ENCODE data around the gene APP. TPM values are rescaled to one million over a fixed set of nuclear protein-coding genes. Genes with fewer than 3 reads are reported as not detected.
A peak's percentile ranks its signal among the peaks of the same experiment; 100 is the strongest.
"Not testable (repeated sequence)": the region's sequence is repeated elsewhere in the genome, so short reads cannot be mapped to it uniquely, and the experiment has no call there.

The APP gene
- total RNA-seq, 1 donor from 2014 or later: 306 TPM

- no peak overlapping the region for H3K4me3 Mint-ChIP-seq
- Histone ChIP-seq H3K36me3 (peaks cover 16% of the 10 kb centered on the region), H3K9me3 (ENCODE audit: low read depth) (no peaks in the 10 kb centered on the region), H3K27me3 (no peaks in the 10 kb centered on the region), H3K9ac (no peak overlapping the region), H2AFZ (replicated peaks) (no peak overlapping the region), H4K20me1 (ENCODE audit: low read depth) (peaks cover 56% of the 10 kb centered on the region), H3K4me2 (no peak overlapping the region), H3K4me3 (no peak overlapping the region), H3K4me1 (peaks cover 15% of the 10 kb centered on the region), H3K27ac (no peak overlapping the region), H3K79me2 (ENCODE audit: low read depth) (peaks cover 82% of the 10 kb centered on the region), H3F3A (ENCODE audit: low read depth) (no peaks in the 10 kb centered on the region)
- H3K27ac Mint-ChIP-seq: no peak overlapping the region
- H3K36me3 Mint-ChIP-seq: peaks cover 25% of the 10 kb centered on the region
- TF ChIP-seq CTCF (IDR thresholded peaks at IDR 0.05): no peak
- no peak for TF ChIP-seq EZH2 (IDR thresholded peaks at IDR 0.05)
- H3K9me3 Mint-ChIP-seq: no peaks in the 10 kb centered on the region
- no peaks in the 10 kb centered on the region for H3K4me1 Mint-ChIP-seq
- no peak for DNase-seq (ENCODE audit: low spot score)
- no peaks in the 10 kb centered on the region for H3K27me3 Mint-ChIP-seq (ENCODE audit: insufficient read depth, low read depth)
These were observed 144.7 kb downstream of the APP start for GRCh38 chr21:26025536-26026512.

GRCh38 chr21:26023406-26023805 lies 147.2 kb downstream of the APP start:
- not testable (repeated sequence) for H3K27me3 ChIP-seq; H3K4me1 Mint-ChIP-seq; H3K27me3 Mint-ChIP-seq (ENCODE audit: insufficient read depth, low read depth); H3F3A ChIP-seq (ENCODE audit: low read depth); H3K9me3 ChIP-seq (ENCODE audit: low read depth); H3K4me3 ChIP-seq; H3K9me3 Mint-ChIP-seq; H3K4me2 ChIP-seq; H3K9ac ChIP-seq; H3K4me3 Mint-ChIP-seq; H3K27ac ChIP-seq; H3K27ac Mint-ChIP-seq; H2AFZ ChIP-seq (replicated peaks)
- Histone ChIP-seq H4K20me1 (ENCODE audit: low read depth) (peaks cover 42% of the 10 kb centered on the region), H3K4me1 (peaks cover 16% of the 10 kb centered on the region), H3K79me2 (ENCODE audit: low read depth) (peaks cover 78% of the 10 kb centered on the region), H3K36me3 (peaks cover 10% of the 10 kb centered on the region)
- peaks cover 19% of the 10 kb centered on the region for H3K36me3 Mint-ChIP-seq
- peak; percentile 9 for DNase-seq (ENCODE audit: low spot score)

GRCh38 chr21:26022598-26023337 lies 147.8 kb downstream of the APP start:
- H3K4me3 ChIP-seq; H3K4me2 ChIP-seq; H3K27ac Mint-ChIP-seq; H3K27me3 ChIP-seq; H3K4me3 Mint-ChIP-seq; H3K27me3 Mint-ChIP-seq (ENCODE audit: insufficient read depth, low read depth); H3K9me3 ChIP-seq (ENCODE audit: low read depth); DNase-seq (ENCODE audit: low spot score); H3K9me3 Mint-ChIP-seq; H3K4me1 Mint-ChIP-seq; H3F3A ChIP-seq (ENCODE audit: low read depth); H2AFZ ChIP-seq (replicated peaks); H3K9ac ChIP-seq; H3K27ac ChIP-seq: not testable (repeated sequence)
- Histone ChIP-seq H3K4me1 (peaks cover 17% of the 10 kb centered on the region), H4K20me1 (ENCODE audit: low read depth) (peaks cover 37% of the 10 kb centered on the region), H3K36me3 (peaks cover 10% of the 10 kb centered on the region), H3K79me2 (ENCODE audit: low read depth) (peaks cover 77% of the 10 kb centered on the region)
- peaks cover 19% of the 10 kb centered on the region for H3K36me3 Mint-ChIP-seq

GRCh38 chr21:26020510-26020909 lies 150.1 kb downstream of the APP start:
- no peak for TF ChIP-seq CTCF (IDR thresholded peaks at IDR 0.05)
- TF ChIP-seq EZH2 (IDR thresholded peaks at IDR 0.05): no peak
- TF ChIP-seq EZH2phosphoT487 (IDR thresholded peaks at IDR 0.05): no peak
- H3K4me3 Mint-ChIP-seq: no peak overlapping the region
- Histone ChIP-seq H3K9me3 (ENCODE audit: low read depth) (no peaks in the 10 kb centered on the region), H3K9ac (no peak overlapping the region), H3K27ac (no peak overlapping the region), H3K4me3 (no peak overlapping the region), H3K79me2 (ENCODE audit: low read depth) (peaks cover 65% of the 10 kb centered on the region), H3K4me1 (peaks cover 17% of the 10 kb centered on the region), H3K27me3 (no peaks in the 10 kb centered on the region), H3K36me3 (peaks cover 10% of the 10 kb centered on the region), H3K4me2 (no peak overlapping the region), H2AFZ (replicated peaks) (no peak overlapping the region), H3F3A (ENCODE audit: low read depth) (no peaks in the 10 kb centered on the region), H4K20me1 (ENCODE audit: low read depth) (peaks cover 18% of the 10 kb centered on the region)
- no peaks in the 10 kb centered on the region for H3K9me3 Mint-ChIP-seq
- no peak overlapping the region for H3K27ac Mint-ChIP-seq
- H3K27me3 Mint-ChIP-seq (ENCODE audit: insufficient read depth, low read depth): no peaks in the 10 kb centered on the region
- no peaks in the 10 kb centered on the region for H3K4me1 Mint-ChIP-seq
- no peak for DNase-seq (ENCODE audit: low spot score)
- peaks cover 22% of the 10 kb centered on the region for H3K36me3 Mint-ChIP-seq

Data from neural progenitor cell (in vitro differentiated cells).